HepG2 (cell line): ENCODE measurements around the gene GDF11. TPM values are rescaled to one million over a fixed set of nuclear protein-coding genes. Genes with fewer than 3 reads are reported as not detected.
A peak's percentile ranks its signal among the peaks of the same experiment; 100 is the strongest.

ENCODE experiments used
- AKAP8 ChIP-seq: sonication (generic); formaldehyde crosslinking; IDR thresholded peaks from 2 replicates; pipeline ENCODE4 v1.5.1; 2020; ENCODE audit warnings: mild to moderate bottlenecking, missing genetic modification reagents
- ATF7 ChIP-seq, 2 experiments: fragments of 450-650 bp in 1 of 2; sonication (generic) in 1 of 2; formaldehyde crosslinking in 1 of 2; IDR thresholded peaks; 2 replicates each; pipeline versions ENCODE4 v1.4.0 to v1.6.1; 2016 to 2020; ENCODE audit warnings: antibody characterized with exemption in 1 of 2, mild to moderate bottlenecking in 1 of 2, missing genetic modification reagents in 1 of 2
- CHD2 ChIP-seq: IDR thresholded peaks from 2 replicates; pipeline ENCODE4 v1.6.1; 2011; ENCODE audit warnings: low read depth, low read length, improper control_type of control experiment
- KAT8 ChIP-seq: IDR thresholded peaks from 2 replicates; pipeline ENCODE4 v1.6.1; 2016; ENCODE audit warnings: missing genetic modification reagents, missing compliant biosample characterization
- MEIS2 ChIP-seq: sonication (generic); formaldehyde crosslinking; IDR thresholded peaks from 2 replicates; pipeline ENCODE4 v1.9.0; 2021; ENCODE audit warnings: mild to moderate bottlenecking, missing genetic modification reagents
- NR2F6 ChIP-seq, 2 experiments: IDR thresholded peaks; 2 replicates each; pipeline ENCODE4 v1.6.1; 2016; ENCODE audit warnings: antibody characterized with exemption in 1 of 2, mild to moderate bottlenecking in 1 of 2
- PAWR ChIP-seq: sonication (generic); formaldehyde crosslinking; IDR thresholded peaks from 2 replicates; pipeline ENCODE4 v1.4.0; 2020; ENCODE audit warnings: missing genetic modification reagents, mild to moderate bottlenecking, borderline replicate concordance
- SMAD9 ChIP-seq: sonication (generic); formaldehyde crosslinking; IDR thresholded peaks from 2 replicates; pipeline ENCODE4 v1.5.1; 2020; ENCODE audit warnings: mild to moderate bottlenecking, missing genetic modification reagents
- TEAD2 ChIP-seq: sonication (generic); formaldehyde crosslinking; IDR thresholded peaks from 2 replicates; pipeline ENCODE4 v1.9.0; 2021; ENCODE audit warnings: missing genetic modification reagents
- ZBTB38 ChIP-seq: sonication (generic); formaldehyde crosslinking; IDR thresholded peaks from 2 replicates; pipeline ENCODE4 v1.5.1; 2020; ENCODE audit warnings: mild to moderate bottlenecking, missing genetic modification reagents
- ZKSCAN8 ChIP-seq: IDR thresholded peaks from 2 replicates; pipeline ENCODE4 v1.6.1; 2016; ENCODE audit warnings: borderline replicate concordance, missing genetic modification reagents, missing compliant biosample characterization
- ZNF224 ChIP-seq: sonication (generic); formaldehyde crosslinking; IDR thresholded peaks from 2 replicates; pipeline ENCODE4 v1.5.0; 2020; ENCODE audit warnings: mild to moderate bottlenecking, missing genetic modification reagents
- ZNF430 ChIP-seq: sonication (generic); formaldehyde crosslinking; IDR thresholded peaks from 2 replicates; pipeline ENCODE4 v1.9.0; 2021; ENCODE audit warnings: mild to moderate bottlenecking, missing genetic modification reagents
- ZNF451 ChIP-seq: sonication (generic); formaldehyde crosslinking; IDR thresholded peaks from 2 replicates; pipeline ENCODE4 v1.5.0; 2020; ENCODE audit warnings: mild to moderate bottlenecking, missing genetic modification reagents
- ZNF761 ChIP-seq: sonication (generic); formaldehyde crosslinking; conservative IDR thresholded peaks from 2 replicates; pipeline ENCODE4 v1.4.0; 2020; ENCODE audit warnings: mild to moderate bottlenecking, missing genetic modification reagents
- ZNF775 ChIP-seq: sonication (generic); formaldehyde crosslinking; IDR thresholded peaks from 2 replicates; pipeline ENCODE4 v1.4.0; 2020; ENCODE audit warnings: missing genetic modification reagents, mild to moderate bottlenecking, moderate library complexity, borderline replicate concordance
- polyA plus RNA-seq, 8 experiments: library from polyadenylated mRNA; depleted of rRNA in 3 of 8; stranded (reverse) in 7 of 8; unstranded in 1 of 8; fragments of >200 nt; fragmentation: Illumina TruSeq in 4 of 8; extraction: Trizol in 4 of 8; gene quantifications; 2 replicates each; pipeline versions ENCODE4 v1.2.1 to v1.2.3, GENCODE V29; 2011 to 2016; ENCODE audit warnings: low read depth in 4 of 8, missing spikeins in 1 of 8, mixed read lengths in 1 of 8; ENCODE audit not compliant: insufficient read depth in 1 of 8
- total RNA-seq, 5 experiments: library from RNA; depleted of rRNA; stranded (reverse); fragments of >200 nt; fragmentation: Illumina TruSeq; extraction: Trizol; gene quantifications; 2 replicates each; pipeline ENCODE4 v1.2.3, GENCODE V29; 2016; ENCODE audit warnings: low read depth in 1 of 5
- TF ChIP-seq, protein P1 (sequence below): sonication (generic); formaldehyde crosslinking; IDR thresholded peaks from 2 replicates; pipeline ENCODE4 v1.5.0; 2020; ENCODE audit warnings: missing genetic modification reagents, mild to moderate bottlenecking, borderline replicate concordance
- TF ChIP-seq, protein P2 (sequence below): sonication (generic); formaldehyde crosslinking; conservative IDR thresholded peaks from 2 replicates; pipeline ENCODE4 v1.4.0; 2020; ENCODE audit warnings: missing genetic modification reagents
- TF ChIP-seq, protein P3 (sequence below): sonication (generic); formaldehyde crosslinking; IDR thresholded peaks from 2 replicates; pipeline ENCODE4 v1.4.0; 2020; ENCODE audit warnings: missing genetic modification reagents, borderline replicate concordance
- TF ChIP-seq, protein P4 (sequence below): sonication (generic); formaldehyde crosslinking; IDR thresholded peaks from 2 replicates; pipeline ENCODE4 v1.5.1; 2020; ENCODE audit warnings: mild to moderate bottlenecking, moderate library complexity, missing genetic modification reagents

GDF11 gene
- total and polyA plus RNA-seq, 2 of the 13 experiments (the other 11 are each of a cell fraction or from before 2014, with no cell fraction given) = 0.63 to 1.5 TPM

DNA sequence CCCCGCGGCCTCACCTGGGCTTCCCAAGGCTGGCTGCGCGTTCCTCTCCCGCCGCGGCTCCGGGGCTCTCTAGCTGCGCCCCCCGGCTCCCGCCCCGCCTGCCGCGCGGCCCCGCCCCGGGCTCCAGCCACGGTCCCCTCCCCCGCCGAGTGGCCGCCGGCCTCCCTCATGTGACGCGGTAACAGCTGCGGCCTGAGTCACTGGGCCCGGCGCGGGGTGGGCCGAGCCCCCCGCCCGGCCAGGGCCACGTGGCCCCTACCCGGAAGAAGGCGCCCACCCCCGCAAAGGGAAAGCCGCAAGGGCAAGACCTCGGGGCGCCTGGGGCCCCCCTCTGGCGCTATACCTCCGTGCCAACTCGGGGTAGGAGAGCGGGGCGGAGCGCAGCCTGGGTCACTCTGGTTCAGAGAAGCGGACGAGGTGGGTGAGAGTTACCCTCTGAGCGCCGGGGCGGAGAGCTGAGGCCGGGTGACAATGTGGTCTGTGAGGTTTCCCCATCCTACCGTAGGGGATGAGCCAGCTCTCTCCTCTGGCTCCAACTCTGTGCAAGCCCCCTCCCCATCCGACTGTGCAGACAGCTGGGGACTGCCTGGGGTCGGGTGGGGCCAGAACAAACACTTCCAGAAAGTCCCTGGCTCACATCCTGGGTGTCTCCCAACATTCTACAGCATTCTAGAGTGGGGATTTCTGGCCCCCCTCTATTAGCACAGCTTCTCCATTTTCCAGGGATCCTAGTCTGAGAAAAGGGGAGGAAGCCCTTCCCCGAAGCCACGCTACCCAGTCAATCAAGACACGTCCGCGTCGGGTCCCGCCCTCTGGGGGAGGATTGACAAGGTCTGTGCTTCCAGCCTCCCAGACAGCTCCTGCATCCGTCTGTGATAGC, 13.7 kb upstream of the GDF11 start, which contains the start of gene CD63 (continued):
- TF ChIP-seq, protein P1, sequence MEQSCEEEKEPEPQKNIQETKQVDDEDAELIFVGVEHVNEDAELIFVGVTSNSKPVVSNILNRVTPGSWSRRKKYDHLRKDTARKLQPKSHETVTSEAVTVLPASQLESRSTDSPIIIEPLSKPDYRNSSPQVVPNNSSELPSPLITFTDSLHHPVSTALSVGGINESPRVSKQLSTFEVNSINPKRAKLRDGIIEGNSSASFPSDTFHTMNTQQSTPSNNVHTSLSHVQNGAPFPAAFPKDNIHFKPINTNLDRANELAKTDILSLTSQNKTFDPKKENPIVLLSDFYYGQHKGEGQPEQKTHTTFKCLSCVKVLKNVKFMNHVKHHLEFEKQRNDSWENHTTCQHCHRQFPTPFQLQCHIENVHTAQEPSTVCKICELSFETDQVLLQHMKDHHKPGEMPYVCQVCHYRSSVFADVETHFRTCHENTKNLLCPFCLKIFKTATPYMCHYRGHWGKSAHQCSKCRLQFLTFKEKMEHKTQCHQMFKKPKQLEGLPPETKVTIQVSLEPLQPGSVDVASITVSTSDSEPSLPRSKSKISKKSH (CRISPR knock-in tag) = peak; percentile 46; the same call in 1 of the 2 replicates
- peak; percentile 65; the same call in 1 of the 2 replicates for TF ChIP-seq MEIS2 (CRISPR knock-in tag)
- TF ChIP-seq ZNF761 (CRISPR knock-in tag) = no peak
- TF ChIP-seq, protein P2, sequence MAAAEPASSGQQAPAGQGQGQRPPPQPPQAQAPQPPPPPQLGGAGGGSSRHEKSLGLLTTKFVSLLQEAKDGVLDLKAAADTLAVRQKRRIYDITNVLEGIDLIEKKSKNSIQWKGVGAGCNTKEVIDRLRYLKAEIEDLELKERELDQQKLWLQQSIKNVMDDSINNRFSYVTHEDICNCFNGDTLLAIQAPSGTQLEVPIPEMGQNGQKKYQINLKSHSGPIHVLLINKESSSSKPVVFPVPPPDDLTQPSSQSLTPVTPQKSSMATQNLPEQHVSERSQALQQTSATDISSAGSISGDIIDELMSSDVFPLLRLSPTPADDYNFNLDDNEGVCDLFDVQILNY = 0 out of 2 replicates have a peak, but pooled peaks have one; percentile 7
- no peak for TF ChIP-seq PAWR (CRISPR knock-in tag)
- TF ChIP-seq ZNF775 = no peak
- TF ChIP-seq CHD2 = 0 out of 2 replicates have a peak, but pooled peaks have one; percentile 27
- no peak for TF ChIP-seq AKAP8
- TF ChIP-seq ZBTB38 = no peak
- peak; percentile 49; the same call in 1 of the 2 replicates for TF ChIP-seq KAT8 (CRISPR knock-in tag)
- peak; percentile 57; the same call in 1 of the 2 replicates for TF ChIP-seq ZNF430
- TF ChIP-seq ZKSCAN8 (CRISPR knock-in tag) = no peak
- TF ChIP-seq TEAD2 (CRISPR knock-in tag) = no peak
- TF ChIP-seq, protein P3, sequence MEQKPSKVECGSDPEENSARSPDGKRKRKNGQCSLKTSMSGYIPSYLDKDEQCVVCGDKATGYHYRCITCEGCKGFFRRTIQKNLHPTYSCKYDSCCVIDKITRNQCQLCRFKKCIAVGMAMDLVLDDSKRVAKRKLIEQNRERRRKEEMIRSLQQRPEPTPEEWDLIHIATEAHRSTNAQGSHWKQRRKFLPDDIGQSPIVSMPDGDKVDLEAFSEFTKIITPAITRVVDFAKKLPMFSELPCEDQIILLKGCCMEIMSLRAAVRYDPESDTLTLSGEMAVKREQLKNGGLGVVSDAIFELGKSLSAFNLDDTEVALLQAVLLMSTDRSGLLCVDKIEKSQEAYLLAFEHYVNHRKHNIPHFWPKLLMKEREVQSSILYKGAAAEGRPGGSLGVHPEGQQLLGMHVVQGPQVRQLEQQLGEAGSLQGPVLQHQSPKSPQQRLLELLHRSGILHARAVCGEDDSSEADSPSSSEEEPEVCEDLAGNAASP = 0 out of 2 replicates have a peak, but pooled peaks have one; percentile 18
- TF ChIP-seq SMAD9 = no peak
- no peak for TF ChIP-seq ZNF224 (CRISPR knock-in tag)
- TF ChIP-seq, protein P4, sequence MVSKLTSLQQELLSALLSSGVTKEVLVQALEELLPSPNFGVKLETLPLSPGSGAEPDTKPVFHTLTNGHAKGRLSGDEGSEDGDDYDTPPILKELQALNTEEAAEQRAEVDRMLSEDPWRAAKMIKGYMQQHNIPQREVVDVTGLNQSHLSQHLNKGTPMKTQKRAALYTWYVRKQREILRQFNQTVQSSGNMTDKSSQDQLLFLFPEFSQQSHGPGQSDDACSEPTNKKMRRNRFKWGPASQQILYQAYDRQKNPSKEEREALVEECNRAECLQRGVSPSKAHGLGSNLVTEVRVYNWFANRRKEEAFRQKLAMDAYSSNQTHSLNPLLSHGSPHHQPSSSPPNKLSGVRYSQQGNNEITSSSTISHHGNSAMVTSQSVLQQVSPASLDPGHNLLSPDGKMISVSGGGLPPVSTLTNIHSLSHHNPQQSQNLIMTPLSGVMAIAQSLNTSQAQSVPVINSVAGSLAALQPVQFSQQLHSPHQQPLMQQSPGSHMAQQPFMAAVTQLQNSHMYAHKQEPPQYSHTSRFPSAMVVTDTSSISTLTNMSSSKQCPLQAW (CRISPR knock-in tag) = peak; percentile 38
- TF ChIP-seq ZNF451 (CRISPR knock-in tag) = no peak
- no peak for TF ChIP-seq ATF7 (IDR thresholded peaks at IDR 0.05)
- TF ChIP-seq ATF7 (CRISPR knock-in tag; IDR thresholded peaks at IDR 0.05) = no peak
- peak; percentile 30; the same call in 1 of the 2 replicates for TF ChIP-seq NR2F6 (IDR thresholded peaks at IDR 0.05)
- no peak; the same call in 1 of the 2 replicates for TF ChIP-seq NR2F6 (CRISPR knock-in tag; IDR thresholded peaks at IDR 0.05)
